GM18499 (cell line): ENCODE results near the gene MLIP.
"Not testable (repeated sequence)": the region's sequence is repeated elsewhere in the genome, so short reads cannot be mapped to it uniquely, and the experiment has no call there.

Experiments used
- ATAC-seq: cut with Tn5 transposase; IDR thresholded peaks from one replicate; pipeline ENCODE4 v1.9.1; 2021; ENCODE audit warnings: moderate number of reproducible peaks; ENCODE audit not compliant: insufficient read depth, unreplicated experiment

The MLIP gene

GRCh38 chr6:54138795-54139194 is 27.6 kb downstream of the MLIP start:
- no peak for ATAC-seq

DNA sequence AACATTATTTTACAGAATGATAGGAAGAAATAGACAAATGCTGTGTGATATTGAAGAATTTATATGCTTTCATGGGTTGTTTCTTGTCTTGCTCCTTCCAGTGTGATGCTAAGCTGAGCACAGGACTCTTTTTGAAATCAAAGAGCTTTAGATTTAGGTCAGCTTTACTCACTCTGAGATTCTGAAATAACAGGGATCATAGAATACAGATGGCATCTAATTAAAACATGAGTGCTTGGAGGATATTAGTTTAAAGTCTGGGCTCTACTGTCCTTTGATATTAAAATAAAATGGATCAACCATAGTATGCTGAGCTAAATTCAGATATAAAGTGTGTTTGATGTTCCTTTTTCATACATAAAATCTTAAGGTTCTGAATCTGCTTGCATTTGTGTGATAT is 29.6 kb downstream of the MLIP start:
- no peak for ATAC-seq

GRCh38 chr6:54142889-54143519 is 31.8 kb downstream of the MLIP start:
- ATAC-seq: no peak

DNA sequence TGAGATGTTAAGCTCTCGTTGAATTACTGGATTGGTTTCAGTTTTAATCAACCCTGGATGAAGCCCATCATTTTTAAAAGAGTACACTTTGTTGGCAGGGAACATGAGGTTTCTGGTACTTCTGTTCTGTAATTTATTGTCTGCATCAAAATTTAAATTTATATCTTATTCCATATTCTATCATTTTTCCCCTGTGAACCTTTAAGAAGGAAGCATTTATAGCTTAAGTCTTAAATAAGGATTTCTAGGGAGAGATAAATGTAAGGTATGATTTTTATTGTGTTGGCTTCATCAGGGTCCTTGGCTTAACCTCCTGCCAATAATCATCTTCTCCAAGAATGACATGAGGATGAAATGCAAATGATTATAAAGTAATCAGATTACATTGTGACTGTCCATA is 40.6 kb downstream of the MLIP start:
- no peak for ATAC-seq

DNA sequence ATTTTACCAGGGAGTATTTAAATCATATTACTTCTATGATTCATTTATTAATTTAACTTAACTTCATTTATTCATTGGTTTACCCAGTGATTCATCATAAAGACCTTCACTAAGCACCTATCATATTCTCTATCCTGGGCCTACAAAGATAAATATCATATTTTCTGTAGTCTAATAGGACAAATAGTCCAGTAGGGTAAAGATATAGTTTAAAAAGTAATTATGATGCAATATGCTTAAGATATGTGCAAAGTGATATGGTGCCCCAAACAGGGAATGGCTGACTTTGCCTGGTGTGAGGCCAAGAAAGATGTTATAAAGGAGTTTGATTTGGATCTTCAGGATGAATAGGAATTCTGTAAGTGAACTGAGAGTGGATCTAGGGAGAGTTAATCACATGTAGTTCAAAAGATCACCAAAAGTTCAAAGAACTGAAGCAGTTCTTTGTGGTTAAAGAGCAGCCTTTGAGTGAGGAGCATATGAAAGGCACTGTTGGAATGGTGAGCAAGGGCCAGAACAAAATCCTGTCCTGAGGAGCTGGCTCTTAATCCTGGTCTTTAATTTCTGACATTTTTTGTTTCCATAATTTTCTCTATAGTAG is 45.5 kb downstream of the MLIP start:
- ATAC-seq: no peak

DNA sequence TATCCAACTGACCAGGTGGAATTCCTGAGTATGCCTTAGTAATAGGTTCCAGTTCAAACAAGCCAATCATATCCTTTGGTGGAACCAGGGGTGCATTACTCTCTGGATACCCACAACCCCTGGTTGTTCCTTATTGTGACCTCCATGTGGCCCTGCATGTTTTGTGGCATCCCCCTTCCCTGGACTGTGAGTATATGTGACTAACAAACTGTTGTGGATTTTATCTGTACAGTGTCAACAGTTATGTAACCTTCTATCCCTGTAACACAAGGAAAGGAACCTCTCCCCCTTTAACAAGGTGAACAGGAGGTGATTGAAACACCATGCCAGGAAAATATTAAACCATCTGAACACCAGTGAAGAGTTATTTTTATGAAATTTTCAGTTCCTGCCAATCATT is 46.2 kb downstream of the MLIP start:
- ATAC-seq: no peak

GRCh38 chr6:54173089-54173488 is 61.8 kb downstream of the MLIP start:
- no peak for ATAC-seq

DNA sequence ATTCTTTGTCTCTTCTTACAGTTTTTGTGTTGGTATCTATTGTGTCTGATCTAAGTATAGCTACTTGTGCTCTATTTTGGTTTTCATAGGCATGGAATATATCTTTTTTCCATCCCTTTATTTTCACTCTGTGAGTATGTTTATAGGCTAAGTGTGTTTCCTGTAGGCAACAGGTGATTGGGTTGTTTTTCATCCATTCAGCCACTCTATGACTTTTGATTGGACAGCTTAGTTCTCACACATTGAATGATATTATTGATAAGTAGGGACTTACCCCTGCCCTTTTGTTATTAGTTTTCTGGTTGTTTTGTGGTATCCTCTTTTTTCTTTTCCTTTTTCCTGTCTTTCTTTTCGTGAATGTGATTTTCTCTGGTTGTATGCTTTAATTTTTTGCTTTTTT is 67.9 kb downstream of the MLIP start:
- ATAC-seq: no peak

GRCh38 chr6:54183616-54184015 is 72.4 kb downstream of the MLIP start:
- ATAC-seq: no peak

DNA sequence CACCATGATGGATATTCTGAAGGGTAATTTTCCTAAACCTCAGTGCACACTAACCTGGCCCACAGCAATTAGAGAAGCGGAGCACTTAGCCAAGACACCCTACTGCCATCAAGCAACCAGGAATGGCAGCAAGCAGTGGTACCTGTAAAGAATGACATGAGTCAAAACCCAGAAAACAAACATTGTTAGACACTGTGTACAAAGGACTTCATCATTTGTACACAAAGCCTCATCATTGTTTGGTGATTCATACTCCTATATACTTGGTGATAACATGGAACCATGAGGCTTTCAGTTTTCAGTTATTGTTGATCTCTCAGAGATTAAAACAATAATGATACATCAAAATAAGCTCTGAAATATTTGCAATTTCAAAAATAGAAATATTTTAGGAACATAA is 74.6 kb downstream of the MLIP start:
- no peak for ATAC-seq

GRCh38 chr6:54188846-54189245 is 77.6 kb downstream of the MLIP start:
- no peak for ATAC-seq

DNA sequence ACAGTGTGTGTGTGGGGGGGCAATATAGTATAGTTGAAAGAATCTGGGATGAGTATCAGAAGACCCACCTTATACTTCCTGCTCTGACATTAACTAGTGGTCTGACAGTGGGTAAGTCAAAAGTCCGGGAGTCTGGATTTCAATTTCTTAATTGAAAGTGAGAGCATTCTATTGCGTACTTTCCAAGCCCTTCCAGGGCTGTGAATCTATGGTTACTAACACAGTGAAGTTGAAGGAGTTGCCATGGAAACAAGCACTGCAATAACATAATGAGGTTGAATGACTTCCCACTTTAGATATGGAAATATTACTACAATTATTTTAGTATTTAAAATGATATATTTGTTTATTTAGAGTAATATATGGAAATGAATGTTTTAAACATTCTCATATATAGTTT is 80.2 kb downstream of the MLIP start:
- no peak for ATAC-seq

DNA sequence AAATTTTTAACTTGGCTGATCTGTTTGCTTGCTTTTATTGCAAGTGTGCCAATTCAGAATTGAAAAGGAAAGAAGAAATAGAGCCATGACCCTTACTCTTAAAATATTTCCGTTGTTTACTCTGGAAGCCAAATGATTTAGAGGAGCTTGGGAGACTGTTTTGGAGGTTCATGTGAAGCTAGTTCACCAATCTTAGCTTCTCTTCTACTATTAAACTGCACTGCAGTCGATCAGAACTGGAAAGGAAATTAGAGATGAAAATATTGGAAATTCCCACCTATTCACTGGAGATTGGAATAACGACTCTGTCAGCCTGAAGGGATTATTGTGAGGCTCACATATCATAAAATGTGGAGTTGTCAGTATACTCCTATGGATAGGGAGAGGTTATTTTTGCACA is 81.8 kb downstream of the MLIP start:
- ATAC-seq: no peak

- ATAC-seq: no peak
These were observed 82.3 kb downstream of the MLIP start for GRCh38 chr6:54193560-54193959.

GRCh38 chr6:54194067-54194466 is 82.8 kb downstream of the MLIP start:
- no peak for ATAC-seq

GRCh38 chr6:54195637-54196036 is 84.4 kb downstream of the MLIP start:
- no peak for ATAC-seq

DNA sequence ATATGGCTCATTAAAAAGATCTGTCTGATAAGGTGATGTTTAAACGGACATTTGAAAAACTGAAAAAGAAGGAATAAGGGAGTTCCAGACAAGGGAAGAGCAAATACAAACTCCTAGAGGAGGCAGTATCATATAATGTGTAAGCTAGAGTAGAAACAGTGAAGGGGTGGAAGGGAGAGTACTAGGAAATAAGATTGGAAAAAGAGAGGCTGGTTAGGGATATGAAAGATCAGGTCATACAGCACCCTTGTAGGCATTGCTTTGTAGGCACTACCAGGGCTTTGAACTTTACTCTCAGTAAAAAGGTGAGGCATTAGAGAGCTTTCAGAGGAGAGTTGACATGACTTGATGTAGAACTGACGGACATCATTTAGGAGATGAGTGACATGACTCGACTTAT is 85.7 kb downstream of the MLIP start:
- ATAC-seq: no peak

GRCh38 chr6:54198134-54198533 is 86.9 kb downstream of the MLIP start:
- no peak for ATAC-seq

- not testable (repeated sequence) for ATAC-seq
These were observed 92.3 kb downstream of the MLIP start for GRCh38 chr6:54203474-54204035.

- no peak for ATAC-seq
These were observed 93.8 kb downstream of the MLIP start for GRCh38 chr6:54204921-54205591.

DNA sequence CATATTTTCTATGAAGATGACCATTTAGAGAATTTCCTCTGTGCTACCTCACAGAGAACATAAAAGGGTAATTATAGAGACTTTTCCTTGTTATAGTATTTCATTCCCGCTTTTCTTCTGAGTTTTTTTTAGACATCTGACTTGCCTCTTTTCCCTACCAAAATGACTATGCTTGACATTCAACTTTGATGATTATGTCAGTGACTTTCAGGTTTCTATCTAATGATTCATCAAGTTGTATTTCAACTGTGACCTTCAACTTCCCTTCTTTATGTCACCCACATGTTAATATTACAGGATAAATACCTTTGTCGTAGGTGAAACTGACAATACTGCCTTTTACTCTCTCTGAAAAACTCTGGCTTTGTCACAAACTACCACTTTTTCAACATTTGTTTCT is 95.3 kb downstream of the MLIP start:
- ATAC-seq: no peak

- ATAC-seq: not testable (repeated sequence)
These were observed 98.7 kb downstream of the MLIP start for GRCh38 chr6:54209983-54210382.
